Left ventricle myocardium inferior (tissue), 1 donor: Measurements from ENCODE around the gene AKIRIN1. TPM values are rescaled to one million over a fixed set of nuclear protein-coding genes. Genes with fewer than 3 reads are reported as not detected.

Experiments
- DNase-seq: peaks from one replicate; pipeline ENCODE4 v3.0.0-alpha.2; 2020
- H3K27ac ChIP-seq: fragments of 200-600 bp; replicated peaks from 2 replicates; pipeline ENCODE4 v1.8.0; 2021
- H3K27me3 ChIP-seq: fragments of 200-600 bp; 2 replicates; pipeline ENCODE4 v1.8.0; 2021; ENCODE audit warnings: low read depth
- H3K36me3 ChIP-seq: fragments of 200-600 bp; 2 replicates; pipeline ENCODE4 v1.8.0; 2021
- H3K4me1 ChIP-seq: fragments of 200-600 bp; 2 replicates; pipeline ENCODE4 v1.8.0; 2021
- H3K4me3 ChIP-seq: fragments of 200-600 bp; 2 replicates; pipeline ENCODE4 v1.8.0; 2021; ENCODE audit warnings: mild to moderate bottlenecking, moderate library complexity
- H3K9me3 ChIP-seq: fragments of 200-600 bp; replicated peaks from 2 replicates; pipeline ENCODE4 v1.8.0; 2021
- intact Hi-C: fragments of 100-400 bp; cut with micrococcal nuclease; formaldehyde crosslinking; loops from one replicate; pipeline ENCODE4 v1.11.0; 2022
- long read RNA-seq: library from polyadenylated mRNA; unstranded; transcript quantifications from one replicate; pipeline ENCODE4 v2.0.0, GENCODE V29; 2021
- total RNA-seq: library from RNA; stranded (reverse); fragmentation: NEBNext Ultra II Directional; extraction: Animal tissue kit (Norgen Biotek cat#: 25700); gene quantifications from one replicate; pipeline ENCODE4 v1.2.1, GENCODE V29; 2021
- TF ChIP-seq, protein P1 (sequence below): fragments of 200-600 bp; IDR thresholded peaks from 2 replicates; pipeline ENCODE4 v1.8.0; 2021; ENCODE audit warnings: antibody characterized with exemption, mild to moderate bottlenecking, borderline replicate concordance
- donor health status: DM: no; HTN: yes; CAD: no; lungs with severe emphysema.

Gene AKIRIN1
- total RNA-seq = 61.5 TPM
- long read RNA-seq, transcript AKIRIN1-202 (5 exons, 2,741 nt) = major isoform, 251 of 268 reads
- long read RNA-seq, transcript AKIRIN1-203 (4 exons, 1,243 nt) = minor isoform, 8 of 268 reads
- long read RNA-seq, partial matches to known transcripts = 4 of 268 reads
- long read RNA-seq, other reads (novel, unspliced or antisense) = 5 of 268 reads

- intact Hi-C loops = no loop called here
- DNase-seq = peak; percentile 99
- TF ChIP-seq, protein P1, sequence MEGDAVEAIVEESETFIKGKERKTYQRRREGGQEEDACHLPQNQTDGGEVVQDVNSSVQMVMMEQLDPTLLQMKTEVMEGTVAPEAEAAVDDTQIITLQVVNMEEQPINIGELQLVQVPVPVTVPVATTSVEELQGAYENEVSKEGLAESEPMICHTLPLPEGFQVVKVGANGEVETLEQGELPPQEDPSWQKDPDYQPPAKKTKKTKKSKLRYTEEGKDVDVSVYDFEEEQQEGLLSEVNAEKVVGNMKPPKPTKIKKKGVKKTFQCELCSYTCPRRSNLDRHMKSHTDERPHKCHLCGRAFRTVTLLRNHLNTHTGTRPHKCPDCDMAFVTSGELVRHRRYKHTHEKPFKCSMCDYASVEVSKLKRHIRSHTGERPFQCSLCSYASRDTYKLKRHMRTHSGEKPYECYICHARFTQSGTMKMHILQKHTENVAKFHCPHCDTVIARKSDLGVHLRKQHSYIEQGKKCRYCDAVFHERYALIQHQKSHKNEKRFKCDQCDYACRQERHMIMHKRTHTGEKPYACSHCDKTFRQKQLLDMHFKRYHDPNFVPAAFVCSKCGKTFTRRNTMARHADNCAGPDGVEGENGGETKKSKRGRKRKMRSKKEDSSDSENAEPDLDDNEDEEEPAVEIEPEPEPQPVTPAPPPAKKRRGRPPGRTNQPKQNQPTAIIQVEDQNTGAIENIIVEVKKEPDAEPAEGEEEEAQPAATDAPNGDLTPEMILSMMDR = peak; percentile 27
- H3K4me3 ChIP-seq = peak within 1 kb of the TSS; percentile 97
- no peaks in the 10 kb centered on the region for H3K27me3 ChIP-seq
- H3K27ac ChIP-seq = peak within 1 kb of the TSS; percentile 94
- peaks cover 12% of the 10 kb centered on the region for H3K36me3 ChIP-seq
- H3K9me3 ChIP-seq = no peaks in the 10 kb centered on the region
- peaks cover 56% of the 10 kb centered on the region for H3K4me1 ChIP-seq
Observed at GRCh38 chr1:38990738-38991637, at the start of gene AKIRIN1. Gene AKIRIN1 (plus strand): TSS chr1:38991276. CDS start chr1:38991381, 105 bp downstream.

DNA sequence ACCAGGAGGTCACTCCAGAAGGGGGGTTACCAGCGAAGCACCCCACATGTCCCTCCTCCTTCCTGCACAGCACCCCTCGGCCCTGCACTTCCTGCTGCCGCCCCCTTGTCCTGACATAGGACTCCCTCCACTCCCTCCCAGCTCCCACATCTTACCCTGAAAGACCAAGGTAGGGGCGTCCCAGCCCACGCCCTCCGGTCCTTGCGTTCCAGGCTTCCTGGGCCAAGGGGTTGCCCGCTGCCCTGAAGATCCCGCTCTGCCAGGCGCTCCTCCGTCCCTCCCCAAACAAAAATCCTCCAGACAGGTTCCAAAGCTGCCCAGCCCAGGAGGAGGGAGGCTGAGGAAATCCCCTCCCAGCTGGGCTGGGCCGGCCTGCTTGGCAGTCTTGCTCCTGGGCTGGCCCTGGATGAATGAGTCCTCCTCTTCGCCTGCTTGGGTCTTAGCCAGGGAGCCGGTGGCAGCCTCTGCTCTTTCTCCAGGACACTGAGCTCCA is 49.5 kb upstream of the AKIRIN1 start, which contains the start of gene RHBDL2:
TSS of gene RHBDL2 (minus strand) at position 304 of the 493 bp plus-strand sequence. CDS start 22,618 bp downstream, outside the sequence.
- H3K4me3 ChIP-seq = peak within 1 kb of the TSS; percentile 60
- no peaks in the 10 kb centered on the region for H3K36me3 ChIP-seq
- peaks cover 15% of the 10 kb centered on the region for H3K4me1 ChIP-seq
- no peaks in the 10 kb centered on the region for H3K9me3 ChIP-seq
- DNase-seq = peak; percentile 54
- TF ChIP-seq, protein P1 = no peak
- H3K27me3 ChIP-seq = no peaks in the 10 kb centered on the region
- intact Hi-C loops = no loop called here
- no peak within 1 kb of the TSS for H3K27ac ChIP-seq

GRCh38 chr1:38942664-38943428 is 48.2 kb upstream of the AKIRIN1 start:
- Histone ChIP-seq H3K4me1 (peaks cover 15% of the 10 kb centered on the region), H3K27ac (no peak overlapping the region), H3K4me3 (no peak overlapping the region), H3K36me3 (no peaks in the 10 kb centered on the region), H3K27me3 (no peaks in the 10 kb centered on the region), H3K9me3 (no peaks in the 10 kb centered on the region)
- TF ChIP-seq, protein P1 = no peak
- DNase-seq = no peak
- intact Hi-C loops = no loop called here

GRCh38 chr1:38944547-38944946 is 46.5 kb upstream of the AKIRIN1 start:
- Histone ChIP-seq H3K27ac (no peak overlapping the region), H3K4me1 (peaks cover 15% of the 10 kb centered on the region), H3K4me3 (no peak overlapping the region), H3K27me3 (peaks cover 8% of the 10 kb centered on the region), H3K36me3 (no peaks in the 10 kb centered on the region), H3K9me3 (no peaks in the 10 kb centered on the region)
- TF ChIP-seq, protein P1 = no peak
- intact Hi-C loops = no loop called here
- DNase-seq = no peak

DNA sequence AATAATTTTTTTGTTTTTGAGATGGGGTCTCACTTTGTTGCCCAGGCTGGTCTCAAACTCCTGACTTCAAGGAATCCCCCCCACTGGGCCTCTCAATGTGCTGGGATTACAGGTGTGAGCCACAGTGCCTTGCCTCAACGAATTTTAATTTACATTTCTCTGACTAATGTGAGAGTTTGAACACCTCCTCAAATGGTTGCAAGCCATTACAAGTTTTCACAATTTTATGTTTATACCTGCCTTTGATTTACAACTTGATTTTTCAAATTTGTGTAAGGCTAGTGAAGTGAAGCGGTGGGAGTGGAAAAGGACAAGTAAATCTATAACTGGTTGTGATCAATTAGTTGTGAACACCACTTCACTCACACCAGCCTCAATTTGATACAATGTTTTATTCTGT is 40.5 kb upstream of the AKIRIN1 start:
- Histone ChIP-seq H3K4me1 (no peaks in the 10 kb centered on the region), H3K27ac (no peak overlapping the region), H3K4me3 (no peak overlapping the region), H3K36me3 (no peaks in the 10 kb centered on the region), H3K27me3 (peaks cover 8% of the 10 kb centered on the region), H3K9me3 (no peaks in the 10 kb centered on the region)
- no peak for DNase-seq
- intact Hi-C loops = no loop called here
- TF ChIP-seq, protein P1 = no peak
